NCI-H446 (cell line): ENCODE data around the gene FMO1.
"Not testable (repeated sequence)": the region's sequence is repeated elsewhere in the genome, so short reads cannot be mapped to it uniquely, and the experiment has no call there.

ENCODE experiments used
- DNase-seq, 2 experiments: peaks; one replicate each; lab custom pipeline; 2025; lab: John Stamatoyannopoulos, UW

FMO1 gene

DNA sequence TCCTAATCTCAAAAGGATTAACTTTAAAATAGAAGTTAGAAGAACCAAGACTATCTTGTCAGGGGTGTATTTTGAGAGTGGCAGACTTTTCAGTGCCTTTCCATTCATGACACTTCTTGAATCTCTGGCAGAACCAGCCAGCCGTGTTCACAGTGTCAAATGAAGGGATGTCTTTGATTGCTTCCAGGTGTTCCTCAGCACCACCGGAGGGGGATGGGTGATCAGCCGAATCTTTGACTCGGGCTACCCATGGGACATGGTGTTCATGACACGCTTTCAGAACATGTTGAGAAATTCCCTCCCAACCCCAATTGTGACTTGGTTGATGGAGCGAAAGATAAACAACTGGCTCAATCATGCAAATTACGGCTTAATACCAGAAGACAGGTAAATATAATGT, 32.3 kb downstream of the FMO1 start:
- DNase-seq, result no peak

GRCh38 chr1:171286032-171286705, 37.9 kb downstream of the FMO1 start:
- no peak for DNase-seq

DNA sequence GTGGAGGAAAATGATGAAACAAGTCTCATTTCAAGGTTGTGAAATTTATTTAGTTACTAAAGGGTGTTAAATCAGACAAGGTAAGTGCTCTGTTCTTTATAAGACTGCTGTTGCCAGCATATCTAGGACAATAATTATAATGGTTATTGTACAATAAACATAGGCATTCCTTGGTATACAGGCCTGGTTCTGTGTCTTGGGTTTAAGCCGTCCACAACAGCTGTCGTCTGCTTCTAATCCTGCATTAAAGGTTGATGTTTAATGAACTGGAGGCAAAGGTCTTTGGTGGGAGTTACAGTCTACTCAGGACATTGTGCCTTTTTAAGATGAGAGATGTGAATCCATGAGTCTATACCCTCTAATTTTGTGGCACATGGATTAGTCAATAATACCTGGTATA, 42.3 kb downstream of the FMO1 start:
- no peak for DNase-seq

DNA sequence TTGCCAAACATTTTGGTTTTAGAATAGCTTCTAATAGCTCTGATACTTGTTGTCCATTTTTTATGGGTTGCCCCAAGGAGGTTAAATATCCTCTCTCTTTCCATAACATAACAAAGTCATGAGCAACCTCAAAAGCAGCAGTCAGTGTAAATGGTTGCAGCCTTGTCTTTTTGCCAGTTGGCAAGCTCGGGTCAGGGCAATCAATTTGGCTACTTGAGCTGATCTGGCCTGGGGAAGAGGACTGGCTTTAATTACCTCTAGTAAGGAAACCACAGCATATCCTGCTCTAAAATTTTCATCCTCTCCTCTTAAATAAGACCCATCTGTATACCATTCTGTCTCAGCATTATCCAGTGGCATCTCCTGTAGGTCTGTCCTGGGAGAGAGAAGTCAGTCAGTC, 44.5 kb downstream of the FMO1 start:
- no peak for DNase-seq

GRCh38 chr1:171295383-171295782, 47.1 kb downstream of the FMO1 start:
- not testable (repeated sequence) for DNase-seq

DNA sequence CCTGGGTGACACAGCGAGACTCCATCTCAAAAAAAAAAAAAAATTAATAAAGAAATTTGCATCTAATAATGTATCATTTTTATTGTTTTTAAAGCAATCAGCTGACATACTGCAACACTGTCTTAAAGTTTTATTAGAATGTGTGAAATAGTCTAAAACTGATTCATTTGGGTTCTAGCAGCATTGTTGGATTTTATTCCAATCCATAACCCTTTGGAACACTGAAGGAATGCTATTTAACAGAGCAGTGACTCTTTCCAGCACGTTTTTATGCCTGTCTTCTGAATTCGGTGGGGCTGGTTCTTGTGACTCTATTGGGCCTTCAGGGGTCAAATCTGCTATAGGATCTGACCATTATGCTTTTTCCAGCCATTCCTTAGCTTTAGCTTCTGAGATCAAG, 47.5 kb downstream of the FMO1 start:
- DNase-seq, result no peak

GRCh38 chr1:171296897-171297296, 48.6 kb downstream of the FMO1 start:
- no peak for DNase-seq

GRCh38 chr1:171298696-171299095, 50.4 kb downstream of the FMO1 start:
- no peak for DNase-seq

DNA sequence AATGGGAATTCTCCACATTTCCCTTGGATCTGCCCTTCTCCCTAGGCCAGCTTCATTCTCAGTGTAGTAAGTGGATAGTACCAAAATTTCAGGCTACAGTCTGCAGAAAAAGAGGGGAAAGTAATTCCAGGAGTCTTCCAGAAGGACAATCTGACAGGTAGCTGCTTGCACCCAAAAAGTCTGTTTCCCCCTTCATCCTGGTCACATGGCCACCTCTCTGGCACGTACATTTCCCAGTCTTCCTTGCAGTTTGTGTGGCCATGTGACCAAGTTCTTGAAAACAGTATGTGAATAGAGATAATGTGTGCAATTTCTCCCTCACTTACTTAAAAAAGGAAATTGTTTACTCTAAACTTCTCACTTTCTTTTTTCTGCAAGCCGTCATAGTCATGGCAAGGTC, 51.0 kb downstream of the FMO1 start:
- no peak for DNase-seq

DNA sequence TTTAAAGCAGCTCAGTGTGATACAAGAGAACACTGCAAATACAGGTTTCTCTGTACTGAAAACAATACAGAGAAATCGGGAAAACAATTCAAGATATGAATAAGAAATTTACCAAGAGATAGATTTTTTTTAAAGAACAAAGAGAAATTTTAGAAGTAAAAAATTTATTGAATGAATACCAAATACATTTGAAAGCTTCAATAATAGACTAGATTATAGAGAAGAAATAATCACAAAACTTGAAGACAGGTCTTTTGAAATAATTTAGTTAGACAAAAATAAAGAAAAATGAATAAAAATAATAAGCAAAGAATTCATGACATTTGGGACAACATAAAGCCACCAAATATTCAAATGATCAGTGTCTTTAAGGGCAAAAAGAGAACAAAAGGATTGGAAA, 52.1 kb downstream of the FMO1 start:
- no peak for DNase-seq

- DNase-seq, result no peak
Observed at GRCh38 chr1:171310661-171311087, 62.4 kb downstream of the FMO1 start.

- DNase-seq, result no peak
Observed at GRCh38 chr1:171311771-171312558, 63.7 kb downstream of the FMO1 start.

- no peak for DNase-seq
Observed at GRCh38 chr1:171313319-171313834, 65.1 kb downstream of the FMO1 start.

GRCh38 chr1:171313835-171314320, 65.6 kb downstream of the FMO1 start, which contains the start of gene FMO4:
Gene FMO4, plus strand, starts transcription at chr1:171314183. Its CDS starts 5,643 bp downstream, at chr1:171319826.
- peak; percentile 89 to 92 for DNase-seq

GRCh38 chr1:171329251-171329650, 81.0 kb downstream of the FMO1 start:
- no peak for DNase-seq

GRCh38 chr1:171334024-171334640, 85.8 kb downstream of the FMO1 start:
- no peak for DNase-seq
